HS-27A (cell line): ENCODE results near the gene CARD11.

ENCODE experiments used
- DNase-seq: peaks from one replicate; pipeline ENCODE4 v3.0.0-alpha.2; 2012; ENCODE audit warnings: low read depth, missing footprints

Gene CARD11

GRCh38 chr7:2939193-2939885, 104.3 kb downstream of the CARD11 start:
- no peak for DNase-seq

GRCh38 chr7:2938514-2939192, 105.0 kb downstream of the CARD11 start:
- no peak for DNase-seq

- no peak for DNase-seq
Measured at GRCh38 chr7:2937701-2938513, 105.8 kb downstream of the CARD11 start.

GRCh38 chr7:2936891-2937580, 106.6 kb downstream of the CARD11 start:
- DNase-seq, result no peak

GRCh38 chr7:2936301-2936700, 107.4 kb downstream of the CARD11 start:
- no peak for DNase-seq

- no peak for DNase-seq
Measured at GRCh38 chr7:2934984-2935740, 108.5 kb downstream of the CARD11 start.

- DNase-seq, result no peak
Measured at GRCh38 chr7:2934211-2934731, 109.4 kb downstream of the CARD11 start.

GRCh38 chr7:2932402-2933251, 111.0 kb downstream of the CARD11 start:
- no peak for DNase-seq

GRCh38 chr7:2931034-2931415, 112.6 kb downstream of the CARD11 start:
- no peak for DNase-seq

GRCh38 chr7:2930310-2931033, 113.2 kb downstream of the CARD11 start:
- DNase-seq, result no peak

GRCh38 chr7:2929321-2930201, 114.1 kb downstream of the CARD11 start:
- no peak for DNase-seq

- no peak for DNase-seq
Measured at GRCh38 chr7:2928613-2929311, 114.9 kb downstream of the CARD11 start.

GRCh38 chr7:2928256-2928612, 115.4 kb downstream of the CARD11 start:
- no peak for DNase-seq

GRCh38 chr7:2927592-2927991, 116.1 kb downstream of the CARD11 start:
- DNase-seq, result no peak

GRCh38 chr7:2926896-2927405, 116.7 kb downstream of the CARD11 start:
- DNase-seq, result no peak

GRCh38 chr7:2926120-2926895, 117.4 kb downstream of the CARD11 start:
- DNase-seq, result no peak
